Spinal cord (tissue), 10 donors: ENCODE results near the gene ZEB2. TPM values are rescaled to one million over a fixed set of nuclear protein-coding genes. Genes with fewer than 3 reads are reported as not detected.

Experiments
- DNase-seq, 6 donors: peaks; one replicate each; pipeline versions ENCODE4 v3.0.0 to v3.0.0-alpha.2; 2013 to 2015; ENCODE audit warnings: low spot score in 6 of 6, low read depth in 4 of 6
- H3K27ac ChIP-seq: one replicate; pipeline ENCODE4 v1.5.1; 2013; ENCODE audit warnings: low read depth, low read length, control low read depth
- H3K27me3 ChIP-seq: one replicate; pipeline ENCODE4 v1.6.1; 2013; ENCODE audit warnings: low read length; ENCODE audit not compliant: control insufficient read depth, insufficient read depth
- H3K36me3 ChIP-seq: one replicate; pipeline ENCODE4 v1.6.1; 2013; ENCODE audit warnings: low read length; ENCODE audit not compliant: control insufficient read depth, insufficient read depth
- H3K4me1 ChIP-seq: one replicate; pipeline ENCODE4 v1.6.1; 2013; ENCODE audit warnings: low read length; ENCODE audit not compliant: control insufficient read depth, insufficient read depth
- H3K4me3 ChIP-seq: one replicate; pipeline ENCODE4 v1.5.1; 2013; ENCODE audit warnings: low read depth, low read length, control low read depth
- H3K9me3 ChIP-seq: one replicate; pipeline ENCODE4 v1.6.1; 2013; ENCODE audit warnings: low read length; ENCODE audit not compliant: control insufficient read depth, insufficient read depth
- WGBS: methylation state at CpG from one replicate; pipeline ENCODE4 v1.1.5; 2013; ENCODE audit warnings: missing lambda C conversion rate; ENCODE audit not compliant: insufficient coverage; 5-methylcytosine and 5-hydroxymethylcytosine counted together
- polyA plus RNA-seq, 2 donors: library from polyadenylated mRNA; unstranded; fragments of 120-200 nt; gene quantifications; one replicate each; pipeline ENCODE4 v1.2.1, GENCODE V29; 2013; ENCODE audit not compliant: insufficient read length in 2 of 2
- total RNA-seq, 2 donors: library from RNA; depleted of rRNA in 1 of 2; stranded (reverse); fragments of 120-200 nt in 1 of 2; fragments of >200 nt in 1 of 2; gene quantifications; one replicate each; pipeline versions ENCODE4 v1.2.3 to v1.2.4, GENCODE V29; 2013 to 2014
- donor health status: healthy.

The ZEB2 gene
- total and polyA plus RNA-seq, 4 donors = 138 to 208 (median 164) TPM

GRCh38 chr2:144522176-144522896 lies 2.4 kb upstream of the ZEB2 start:
- Histone ChIP-seq H3K27me3 (peaks cover 8% of the 10 kb centered on the region), H3K27ac (peak overlapping the region; percentile 97), H3K9me3 (no peaks in the 10 kb centered on the region), H3K4me3 (peak overlapping the region; percentile 71), H3K36me3 (no peaks in the 10 kb centered on the region), H3K4me1 (peaks cover 15% of the 10 kb centered on the region)
- WGBS = 20% methylated on average over 6 of the region's 8 CpGs
- DNase-seq = peak in 1 of 6 donors; percentile 38

GRCh38 chr2:144521686-144522085 lies 1.8 kb upstream of the ZEB2 start:
- peak overlapping the region; percentile 97 for H3K27ac ChIP-seq
- no peaks in the 10 kb centered on the region for H3K9me3 ChIP-seq
- peaks cover 15% of the 10 kb centered on the region for H3K4me1 ChIP-seq
- peak overlapping the region; percentile 85 for H3K4me3 ChIP-seq
- WGBS = no CpG with 5 or more reads among the region's 4 CpGs
- peaks cover 8% of the 10 kb centered on the region for H3K27me3 ChIP-seq
- DNase-seq = no peak
- no peaks in the 10 kb centered on the region for H3K36me3 ChIP-seq

GRCh38 chr2:144520756-144521487 lies 1.0 kb upstream of the ZEB2 start:
- WGBS = no CpG with 5 or more reads among the region's 8 CpGs
- peak overlapping the region; percentile 85 for H3K4me3 ChIP-seq
- peaks cover 15% of the 10 kb centered on the region for H3K4me1 ChIP-seq
- DNase-seq = peak in 3 of 6 donors; percentile 70 to 89 (median 84)
- H3K27me3 ChIP-seq = peaks cover 8% of the 10 kb centered on the region
- no peaks in the 10 kb centered on the region for H3K36me3 ChIP-seq
- H3K27ac ChIP-seq = peak overlapping the region; percentile 97
- H3K9me3 ChIP-seq = no peaks in the 10 kb centered on the region

DNA sequence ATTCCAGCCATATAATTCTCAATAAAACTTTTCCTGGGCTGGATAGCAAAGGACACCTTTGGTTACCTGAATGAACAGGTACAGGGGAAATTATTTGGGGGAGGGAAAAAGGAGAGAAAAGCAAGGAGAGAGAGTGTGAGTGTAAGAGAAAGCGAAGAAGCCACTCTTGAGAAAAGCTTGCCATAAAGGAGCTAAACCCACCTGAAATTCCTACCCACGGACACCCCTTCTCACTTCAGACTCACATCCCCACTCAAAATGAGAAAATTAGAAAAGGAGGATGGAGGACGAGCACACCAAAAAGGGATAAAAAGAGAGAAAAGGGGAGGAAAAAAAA lies 354 bp downstream of the ZEB2 start:
- Histone ChIP-seq H3K36me3 (peaks cover 3% of the 10 kb centered on the region), H3K4me1 (peaks cover 19% of the 10 kb centered on the region), H3K27me3 (peaks cover 8% of the 10 kb centered on the region)

DNA sequence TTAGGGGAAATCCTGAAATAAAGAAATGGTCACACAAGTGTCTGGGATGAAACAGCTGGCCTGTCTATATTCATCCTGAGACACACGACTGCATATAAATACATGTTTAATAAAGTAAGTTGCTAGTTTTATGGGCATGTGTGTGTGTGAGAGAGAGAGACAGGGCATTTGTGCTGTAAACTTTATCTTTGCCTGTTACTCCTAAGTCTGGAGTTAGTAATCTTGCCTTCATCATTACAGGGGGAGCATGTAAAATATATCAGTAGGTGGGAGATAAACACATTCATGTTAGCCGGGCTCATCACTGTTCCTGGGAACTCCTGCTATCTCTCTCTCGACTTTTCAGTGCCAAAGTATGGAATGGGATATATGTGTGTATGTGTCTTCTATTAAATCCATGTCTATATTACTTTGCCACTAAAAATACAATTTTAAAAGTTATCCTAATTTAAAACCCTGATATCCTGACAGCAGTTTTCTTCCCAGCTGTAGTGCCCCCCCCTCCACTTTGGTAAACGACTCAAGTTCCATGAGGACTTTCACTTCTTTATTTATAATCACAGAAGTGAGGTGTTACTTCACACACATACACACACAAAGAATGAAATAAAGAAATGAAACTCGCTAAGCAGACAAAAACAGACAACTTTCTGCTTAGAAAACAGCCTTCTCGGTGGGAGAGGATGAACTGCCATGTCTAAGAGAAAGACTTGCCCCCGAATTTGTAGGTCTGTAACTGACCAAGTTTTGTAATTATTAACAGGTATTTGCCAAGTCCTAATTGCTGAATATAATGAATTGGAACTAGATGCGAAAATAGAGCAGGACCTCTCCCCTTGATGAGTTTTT lies 947 bp downstream of the ZEB2 start:
- Histone ChIP-seq H3K4me3 (peak overlapping the region; percentile 85), H3K36me3 (peaks cover 3% of the 10 kb centered on the region), H3K27me3 (peaks cover 8% of the 10 kb centered on the region), H3K9me3 (no peaks in the 10 kb centered on the region), H3K4me1 (peaks cover 19% of the 10 kb centered on the region), H3K27ac (peak overlapping the region; percentile 97)
- WGBS = 0% methylated on average over 3 of the region's 8 CpGs
- peak in 2 of 6 donors; percentile 63 to 66 for DNase-seq

More for the DNA sequence above, 354 bp downstream of the ZEB2 start:
- Histone ChIP-seq H3K27ac (peak overlapping the region; percentile 97), H3K4me3 (peak overlapping the region; percentile 85), H3K9me3 (no peaks in the 10 kb centered on the region)
- WGBS = no CpG with 5 or more reads among the region's 3 CpGs
- DNase-seq = no peak

- peaks cover 7% of the 10 kb centered on the region for H3K27me3 ChIP-seq
- peak overlapping the region; percentile 97 for H3K27ac ChIP-seq
- H3K9me3 ChIP-seq = no peaks in the 10 kb centered on the region
- peaks cover 8% of the 10 kb centered on the region for H3K36me3 ChIP-seq
- WGBS = 2% methylated on average over 6 of the region's 21 CpGs
- H3K4me1 ChIP-seq = peaks cover 18% of the 10 kb centered on the region
- H3K4me3 ChIP-seq = peak overlapping the region; percentile 85
- DNase-seq = peak in 2 of 6 donors; percentile 83 to 85
Observed at GRCh38 chr2:144517866-144518747, 1.8 kb downstream of the ZEB2 start.

GRCh38 chr2:144516981-144517865 lies 2.7 kb downstream of the ZEB2 start:
- H3K36me3 ChIP-seq = peaks cover 8% of the 10 kb centered on the region
- no peaks in the 10 kb centered on the region for H3K9me3 ChIP-seq
- peak overlapping the region; percentile 97 for H3K27ac ChIP-seq
- 0% methylated on average over 56 of the region's 83 CpGs for WGBS
- DNase-seq = peak in 2 of 6 donors; percentile 81 to 84
- peak overlapping the region; percentile 85 for H3K4me3 ChIP-seq
- peaks cover 2% of the 10 kb centered on the region for H3K27me3 ChIP-seq
- peaks cover 15% of the 10 kb centered on the region for H3K4me1 ChIP-seq

- Histone ChIP-seq H3K4me1 (peaks cover 15% of the 10 kb centered on the region), H3K36me3 (peaks cover 8% of the 10 kb centered on the region), H3K4me3 (peak overlapping the region; percentile 71), H3K9me3 (no peaks in the 10 kb centered on the region), H3K27me3 (peaks cover 2% of the 10 kb centered on the region), H3K27ac (peak overlapping the region; percentile 97)
- no peak for DNase-seq
- 0% methylated on average over 51 of the region's 57 CpGs for WGBS
Observed at GRCh38 chr2:144516411-144516980, 3.4 kb downstream of the ZEB2 start.
